Activated naive CD4-positive, alpha-beta T cell treated with anti-CD3 and anti-CD28 coated beads, Interleukin-2, amount 50 U/mL, for 16 hours (primary cell): ENCODE data around the gene NPL.

ENCODE experiments used
- DNase-seq: peaks from one replicate; pipeline ENCODE4 v3.0.0-alpha.2; 2020

The NPL gene

GRCh38 chr1:182779530-182779929 lies 10.0 kb upstream of the NPL start:
- DNase-seq = no peak

- DNase-seq = peak; percentile 75
Measured at GRCh38 chr1:182781841-182782586, 7.6 kb upstream of the NPL start.

GRCh38 chr1:182782587-182782913 lies 7.0 kb upstream of the NPL start:
- no peak for DNase-seq

GRCh38 chr1:182783068-182783467 lies 6.5 kb upstream of the NPL start:
- DNase-seq = no peak

GRCh38 chr1:182784556-182785171 lies 4.9 kb upstream of the NPL start:
- no peak for DNase-seq

GRCh38 chr1:182785181-182785580 lies 4.4 kb upstream of the NPL start:
- no peak for DNase-seq

- DNase-seq = peak; percentile 28
Measured at GRCh38 chr1:182786223-182786994, 3.2 kb upstream of the NPL start.

- no peak for DNase-seq
Measured at GRCh38 chr1:182786995-182787324, 2.6 kb upstream of the NPL start.

- no peak for DNase-seq
Measured at GRCh38 chr1:182791281-182792179, 2.0 kb downstream of the NPL start.

GRCh38 chr1:182794091-182794490 lies 4.5 kb downstream of the NPL start:
- DNase-seq = no peak

- no peak for DNase-seq
Measured at GRCh38 chr1:182794676-182795201, 5.2 kb downstream of the NPL start.

- no peak for DNase-seq
Measured at GRCh38 chr1:182795563-182796228, 6.1 kb downstream of the NPL start.

GRCh38 chr1:182802006-182802803 lies 12.6 kb downstream of the NPL start:
- no peak for DNase-seq

GRCh38 chr1:182803846-182804245 lies 14.3 kb downstream of the NPL start:
- no peak for DNase-seq

GRCh38 chr1:182806015-182806678 lies 16.6 kb downstream of the NPL start:
- no peak for DNase-seq

GRCh38 chr1:182807907-182808306 lies 18.3 kb downstream of the NPL start:
- DNase-seq = no peak

GRCh38 chr1:182809414-182809957 lies 19.9 kb downstream of the NPL start:
- DNase-seq = no peak

GRCh38 chr1:182811975-182812722 lies 22.6 kb downstream of the NPL start:
- no peak for DNase-seq

- DNase-seq = no peak
Measured at GRCh38 chr1:182816863-182817262, 27.3 kb downstream of the NPL start.

GRCh38 chr1:182817802-182818201 lies 28.2 kb downstream of the NPL start:
- no peak for DNase-seq
